T-helper 1 cell treated with Interleukin-12 subunit alpha and Interleukin-12 subunit beta and Interleukin-4 antibody, amounts not matched to agents 30 μg/mL and 1 μg/mL, for 36 hours (primary cell): ENCODE results near the gene ZC3H18.

Experiments used
- H3K27ac Mint-ChIP-seq: one replicate; pipeline ENCODE4 v1.8.0; 2021; ENCODE audit warnings: mild to moderate bottlenecking, mixed read lengths
- H3K27me3 Mint-ChIP-seq: one replicate; pipeline ENCODE4 v1.8.0; 2021; ENCODE audit warnings: low read depth, mixed read lengths
- H3K36me3 Mint-ChIP-seq: one replicate; pipeline ENCODE4 v1.8.0; 2021; ENCODE audit warnings: low read depth, mixed read lengths
- H3K4me1 Mint-ChIP-seq: one replicate; pipeline ENCODE4 v1.8.0; 2021; ENCODE audit warnings: low read depth, mixed read lengths
- H3K4me3 Mint-ChIP-seq: one replicate; pipeline ENCODE4 v1.8.0; 2021; ENCODE audit warnings: mild to moderate bottlenecking, moderate library complexity, mixed read lengths
- H3K9me3 Mint-ChIP-seq: one replicate; pipeline ENCODE4 v1.8.0; 2021; ENCODE audit warnings: mixed read lengths

Gene ZC3H18

GRCh38 chr16:88552815-88553214 is 17.4 kb upstream of the ZC3H18 start:
- H3K27ac Mint-ChIP-seq = no peak overlapping the region
- H3K27me3 Mint-ChIP-seq = peaks cover 4% of the 10 kb centered on the region

GRCh38 chr16:88553739-88554138 is 16.5 kb upstream of the ZC3H18 start:
- H3K4me1 Mint-ChIP-seq = peaks cover 2% of the 10 kb centered on the region
- no peak overlapping the region for H3K4me3 Mint-ChIP-seq
- peaks cover 4% of the 10 kb centered on the region for H3K27me3 Mint-ChIP-seq
- H3K9me3 Mint-ChIP-seq = peaks cover 7% of the 10 kb centered on the region
- H3K27ac Mint-ChIP-seq = no peak overlapping the region
- no peaks in the 10 kb centered on the region for H3K36me3 Mint-ChIP-seq

More at GRCh38 chr16:88552815-88553214, 17.4 kb upstream of the ZC3H18 start:
- no peaks in the 10 kb centered on the region for H3K36me3 Mint-ChIP-seq
- H3K4me3 Mint-ChIP-seq = no peak overlapping the region
- peaks cover 2% of the 10 kb centered on the region for H3K4me1 Mint-ChIP-seq
- H3K9me3 Mint-ChIP-seq = peaks cover 7% of the 10 kb centered on the region

- Mint-ChIP-seq H3K36me3 (no peaks in the 10 kb centered on the region), H3K27me3 (peaks cover 4% of the 10 kb centered on the region), H3K4me1 (peaks cover 2% of the 10 kb centered on the region), H3K9me3 (peaks cover 7% of the 10 kb centered on the region), H3K27ac (no peak overlapping the region), H3K4me3 (no peak overlapping the region)
Observed at GRCh38 chr16:88554711-88555264, 15.4 kb upstream of the ZC3H18 start.

GRCh38 chr16:88556294-88556988 is 13.8 kb upstream of the ZC3H18 start:
- H3K27ac Mint-ChIP-seq = no peak overlapping the region
- H3K4me3 Mint-ChIP-seq = no peak overlapping the region
- H3K27me3 Mint-ChIP-seq = no peaks in the 10 kb centered on the region
- no peaks in the 10 kb centered on the region for H3K36me3 Mint-ChIP-seq
- H3K9me3 Mint-ChIP-seq = peaks cover 7% of the 10 kb centered on the region
- H3K4me1 Mint-ChIP-seq = no peaks in the 10 kb centered on the region

- no peaks in the 10 kb centered on the region for H3K27me3 Mint-ChIP-seq
- H3K27ac Mint-ChIP-seq = no peak overlapping the region
- no peaks in the 10 kb centered on the region for H3K36me3 Mint-ChIP-seq
- peaks cover 2% of the 10 kb centered on the region for H3K4me1 Mint-ChIP-seq
- H3K4me3 Mint-ChIP-seq = no peak overlapping the region
- peaks cover 7% of the 10 kb centered on the region for H3K9me3 Mint-ChIP-seq
Observed at GRCh38 chr16:88558457-88559442, 11.5 kb upstream of the ZC3H18 start.

DNA sequence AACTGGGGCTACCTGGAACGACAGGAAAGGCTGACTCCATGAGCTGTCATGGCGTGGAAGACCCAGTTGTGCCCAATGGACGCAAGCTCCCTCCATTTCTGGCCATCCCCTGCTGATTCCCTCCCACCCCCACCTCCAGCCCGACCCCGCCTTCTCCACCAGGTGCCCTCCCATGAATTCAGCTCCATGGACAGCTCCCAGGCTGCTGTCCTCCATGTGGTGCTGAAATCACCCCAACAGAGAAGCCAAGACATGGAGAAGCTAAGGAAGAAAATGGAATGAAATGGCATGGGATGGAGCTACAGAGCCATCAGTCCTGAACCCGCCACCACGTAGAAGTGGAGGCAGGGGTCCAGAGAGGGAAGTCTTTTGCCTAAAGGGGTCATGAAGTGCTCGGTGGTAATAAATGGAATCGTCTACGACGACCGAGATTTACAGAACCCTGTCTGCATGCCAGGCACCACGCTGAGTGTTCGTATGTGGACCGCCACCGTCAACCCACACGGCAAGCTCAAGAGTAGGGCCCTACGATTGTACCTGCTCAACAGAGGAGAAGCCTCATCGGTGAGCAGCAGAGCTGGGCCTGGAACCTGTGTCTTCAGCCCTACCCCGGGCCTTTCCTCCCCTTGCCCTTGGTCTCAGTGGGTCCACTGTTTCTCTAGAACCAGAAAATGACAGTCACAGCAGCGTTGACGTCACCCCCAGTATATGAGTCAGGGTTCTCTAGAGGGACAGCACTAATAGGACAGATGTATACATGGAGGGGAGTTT is 9.3 kb upstream of the ZC3H18 start:
- Mint-ChIP-seq H3K27me3 (no peaks in the 10 kb centered on the region), H3K4me1 (peaks cover 2% of the 10 kb centered on the region), H3K9me3 (peaks cover 7% of the 10 kb centered on the region), H3K36me3 (no peaks in the 10 kb centered on the region), H3K4me3 (no peak overlapping the region), H3K27ac (no peak overlapping the region)

DNA sequence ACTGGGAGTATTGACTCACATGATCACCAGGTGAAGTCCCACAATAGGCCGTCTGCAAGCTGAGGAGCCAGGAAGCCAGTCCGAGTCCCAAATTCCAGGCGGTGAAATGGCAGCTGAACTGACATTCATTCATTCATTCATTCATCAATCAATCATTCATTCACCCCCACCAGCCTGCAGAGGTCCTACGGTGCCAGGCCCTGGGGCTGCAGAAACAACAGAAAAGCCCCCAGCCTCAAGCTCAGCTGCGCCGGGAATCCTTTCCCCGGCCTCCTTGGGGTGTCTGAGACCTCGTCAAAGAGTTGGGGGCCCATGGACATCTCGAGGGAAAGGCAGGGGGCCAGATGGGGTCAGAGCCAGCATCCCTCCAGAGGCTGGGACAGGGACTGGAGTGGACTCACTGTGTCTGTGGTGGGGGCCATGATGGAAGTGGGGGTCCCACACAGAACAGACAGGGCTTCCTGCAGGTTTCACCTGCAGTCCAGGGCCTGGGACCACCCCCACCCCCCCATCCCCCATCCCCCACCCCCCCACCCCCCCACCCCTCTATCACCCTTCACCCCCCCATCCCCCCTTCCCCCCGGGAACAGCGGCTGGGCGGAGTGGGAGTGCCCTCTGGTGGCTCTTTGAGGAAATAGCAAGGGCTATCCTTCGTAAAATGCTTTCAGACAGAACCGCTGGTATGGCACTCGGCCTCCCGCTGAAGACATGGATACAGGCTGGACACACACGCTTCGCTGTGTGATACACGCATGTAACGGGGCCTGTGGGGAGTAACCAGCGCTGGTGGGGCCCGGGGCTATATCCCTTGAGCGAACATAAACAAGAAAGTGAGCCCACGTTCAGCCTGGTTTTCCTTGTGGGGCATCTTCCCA is 8.5 kb upstream of the ZC3H18 start:
- no peak overlapping the region for H3K27ac Mint-ChIP-seq
- peaks cover 2% of the 10 kb centered on the region for H3K4me1 Mint-ChIP-seq
- no peaks in the 10 kb centered on the region for H3K36me3 Mint-ChIP-seq
- H3K27me3 Mint-ChIP-seq = no peaks in the 10 kb centered on the region
- no peaks in the 10 kb centered on the region for H3K9me3 Mint-ChIP-seq
- H3K4me3 Mint-ChIP-seq = no peak overlapping the region

GRCh38 chr16:88566158-88566557 is 4.0 kb upstream of the ZC3H18 start:
- Mint-ChIP-seq H3K27ac (no peak overlapping the region), H3K36me3 (no peaks in the 10 kb centered on the region), H3K27me3 (no peaks in the 10 kb centered on the region), H3K9me3 (no peaks in the 10 kb centered on the region), H3K4me3 (no peak overlapping the region), H3K4me1 (peaks cover 9% of the 10 kb centered on the region)

DNA sequence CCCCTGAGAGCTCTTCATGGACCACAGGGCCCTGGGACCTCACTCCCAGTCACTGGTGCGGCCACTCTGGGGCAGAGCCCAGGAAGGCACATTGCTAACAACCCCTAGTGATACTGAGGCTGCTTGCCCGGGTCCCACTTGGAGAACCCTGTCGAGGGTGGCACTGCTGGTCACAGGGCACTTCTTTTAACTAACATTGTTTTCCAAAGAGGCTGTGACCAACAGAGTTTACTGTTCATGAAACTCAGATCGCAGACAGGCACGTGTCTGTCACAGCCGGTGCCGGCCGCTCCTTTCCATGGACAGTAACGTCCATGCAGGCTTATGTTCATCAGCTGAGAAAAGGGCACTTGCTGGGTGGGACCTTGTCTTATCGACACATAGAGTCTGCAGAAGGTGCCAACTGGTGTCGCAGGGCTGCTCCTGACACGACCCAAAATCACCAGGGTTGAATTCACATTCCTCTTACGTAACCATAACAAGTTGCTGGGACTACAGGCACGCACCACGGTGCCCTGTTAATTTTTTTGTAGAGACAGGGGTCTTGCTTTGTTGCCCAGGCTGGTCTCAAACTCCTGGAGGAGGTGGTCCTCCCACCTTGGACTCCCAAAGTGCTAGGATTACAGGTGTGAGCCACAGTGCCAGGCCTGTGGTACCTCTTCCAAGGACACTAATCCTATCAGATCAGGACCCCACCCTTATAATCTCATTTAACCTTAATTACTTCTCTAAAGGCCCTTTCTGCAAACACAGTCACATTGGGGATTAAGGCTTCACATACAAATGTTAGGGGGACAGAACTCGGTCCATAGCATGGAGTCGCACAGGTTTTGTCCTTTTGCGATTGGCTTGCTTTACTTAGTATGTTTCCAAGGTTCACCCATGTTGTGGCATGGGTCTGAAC is 1.2 kb upstream of the ZC3H18 start:
- H3K27me3 Mint-ChIP-seq = no peaks in the 10 kb centered on the region
- peak overlapping the region; percentile 74 for H3K4me3 Mint-ChIP-seq
- H3K36me3 Mint-ChIP-seq = peaks cover 5% of the 10 kb centered on the region
- H3K9me3 Mint-ChIP-seq = no peaks in the 10 kb centered on the region
- H3K4me1 Mint-ChIP-seq = peaks cover 20% of the 10 kb centered on the region
- peak overlapping the region; percentile 62 for H3K27ac Mint-ChIP-seq

GRCh38 chr16:88569614-88569984 is 604 bp upstream of the ZC3H18 start:
- H3K4me3 Mint-ChIP-seq = peak overlapping the region; percentile 74
- peaks cover 5% of the 10 kb centered on the region for H3K36me3 Mint-ChIP-seq
- no peaks in the 10 kb centered on the region for H3K9me3 Mint-ChIP-seq
- H3K27ac Mint-ChIP-seq = peak overlapping the region; percentile 62
- H3K4me1 Mint-ChIP-seq = peaks cover 20% of the 10 kb centered on the region
- no peaks in the 10 kb centered on the region for H3K27me3 Mint-ChIP-seq

DNA sequence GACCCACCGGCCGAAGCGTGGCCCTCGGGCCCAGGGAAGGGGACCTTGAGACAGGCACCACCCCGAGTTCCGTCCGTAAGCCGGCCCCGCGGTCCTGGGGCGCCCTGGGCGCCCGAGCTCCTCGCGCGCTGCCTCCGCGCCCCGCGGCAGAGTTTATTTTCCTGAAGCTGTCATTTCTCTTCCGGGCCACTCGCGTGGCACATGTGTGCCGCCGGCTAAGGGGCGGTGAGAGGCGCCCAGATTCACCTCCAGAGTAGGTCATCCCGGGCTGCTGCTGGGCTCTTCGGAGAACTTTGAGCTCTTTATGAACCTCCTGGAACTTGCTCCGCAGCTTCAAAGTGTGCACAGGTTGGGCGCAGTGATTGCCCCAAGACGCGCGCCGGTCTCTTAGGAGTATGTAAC is 489 bp downstream of the ZC3H18 start:
- no peaks in the 10 kb centered on the region for H3K9me3 Mint-ChIP-seq
- peak overlapping the region; percentile 87 for H3K4me3 Mint-ChIP-seq
- peaks cover 6% of the 10 kb centered on the region for H3K36me3 Mint-ChIP-seq
- no peaks in the 10 kb centered on the region for H3K27me3 Mint-ChIP-seq
- peak overlapping the region; percentile 67 for H3K27ac Mint-ChIP-seq
- peaks cover 21% of the 10 kb centered on the region for H3K4me1 Mint-ChIP-seq

DNA sequence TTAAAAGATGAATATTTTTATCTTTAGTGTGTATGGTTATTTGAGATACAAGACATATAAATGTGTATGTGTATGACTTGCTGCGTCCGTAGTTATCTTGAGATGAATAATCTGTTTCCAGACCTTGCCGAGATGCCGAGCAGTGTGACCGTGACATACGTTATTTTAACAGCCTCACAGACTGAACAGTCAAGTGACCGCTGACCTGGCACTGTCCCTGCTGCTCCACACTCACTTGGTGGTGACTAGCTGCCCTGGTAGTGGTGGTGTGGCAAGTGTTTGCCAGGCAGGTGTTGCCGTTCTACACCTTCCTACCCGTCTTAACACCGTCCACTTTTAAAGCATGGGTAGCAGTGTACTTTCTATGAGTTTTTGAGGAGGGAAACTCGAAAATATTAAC is 5.0 kb downstream of the ZC3H18 start:
- H3K9me3 Mint-ChIP-seq = no peaks in the 10 kb centered on the region
- H3K4me3 Mint-ChIP-seq = no peak overlapping the region
- H3K36me3 Mint-ChIP-seq = peaks cover 29% of the 10 kb centered on the region
- H3K4me1 Mint-ChIP-seq = peaks cover 34% of the 10 kb centered on the region
- H3K27me3 Mint-ChIP-seq = no peaks in the 10 kb centered on the region
- no peak overlapping the region for H3K27ac Mint-ChIP-seq

DNA sequence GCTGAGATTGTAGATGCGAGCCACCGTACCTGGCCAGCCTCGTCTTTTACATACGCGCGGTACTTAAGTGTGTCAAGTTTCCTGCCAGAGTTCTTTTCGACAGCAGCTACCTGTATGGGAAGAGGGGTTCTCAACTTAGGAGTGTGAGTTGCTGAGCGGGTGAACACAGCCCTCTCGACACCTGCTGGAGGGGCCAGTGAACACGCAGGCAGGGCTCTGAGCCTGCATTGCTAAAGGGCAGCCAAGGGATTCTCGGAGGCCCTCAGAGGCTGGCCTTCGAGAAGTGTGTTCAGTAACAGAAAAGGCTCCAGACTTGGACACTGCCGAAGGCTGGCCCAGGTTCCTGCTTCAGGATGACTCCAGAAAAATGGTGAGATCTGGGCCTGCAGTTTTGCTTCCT is 6.1 kb downstream of the ZC3H18 start:
- no peaks in the 10 kb centered on the region for H3K27me3 Mint-ChIP-seq
- H3K4me3 Mint-ChIP-seq = no peak overlapping the region
- H3K36me3 Mint-ChIP-seq = peaks cover 31% of the 10 kb centered on the region
- peaks cover 29% of the 10 kb centered on the region for H3K4me1 Mint-ChIP-seq
- H3K27ac Mint-ChIP-seq = no peak overlapping the region
- no peaks in the 10 kb centered on the region for H3K9me3 Mint-ChIP-seq
